Breast epithelium (tissue), 3 donors: ENCODE data around the gene PAPPA.

Experiments used
- POLR2AphosphoS5 ChIP-seq, 3 donors: sonication (generic); formaldehyde crosslinking; IDR thresholded peaks; one replicate each; pipeline ENCODE4 v1.6.1; 2017; ENCODE audit warnings: antibody characterized with exemption in 3 of 3
- TF ChIP-seq, protein P1 (sequence below), 3 donors: fragments of 450-650 bp; IDR thresholded peaks; one replicate each; pipeline ENCODE4 v1.5.1; 2016 to 2017; ENCODE audit warnings: antibody characterized with exemption in 3 of 3, mild to moderate bottlenecking in 3 of 3, moderate library complexity in 3 of 3

DNA sequence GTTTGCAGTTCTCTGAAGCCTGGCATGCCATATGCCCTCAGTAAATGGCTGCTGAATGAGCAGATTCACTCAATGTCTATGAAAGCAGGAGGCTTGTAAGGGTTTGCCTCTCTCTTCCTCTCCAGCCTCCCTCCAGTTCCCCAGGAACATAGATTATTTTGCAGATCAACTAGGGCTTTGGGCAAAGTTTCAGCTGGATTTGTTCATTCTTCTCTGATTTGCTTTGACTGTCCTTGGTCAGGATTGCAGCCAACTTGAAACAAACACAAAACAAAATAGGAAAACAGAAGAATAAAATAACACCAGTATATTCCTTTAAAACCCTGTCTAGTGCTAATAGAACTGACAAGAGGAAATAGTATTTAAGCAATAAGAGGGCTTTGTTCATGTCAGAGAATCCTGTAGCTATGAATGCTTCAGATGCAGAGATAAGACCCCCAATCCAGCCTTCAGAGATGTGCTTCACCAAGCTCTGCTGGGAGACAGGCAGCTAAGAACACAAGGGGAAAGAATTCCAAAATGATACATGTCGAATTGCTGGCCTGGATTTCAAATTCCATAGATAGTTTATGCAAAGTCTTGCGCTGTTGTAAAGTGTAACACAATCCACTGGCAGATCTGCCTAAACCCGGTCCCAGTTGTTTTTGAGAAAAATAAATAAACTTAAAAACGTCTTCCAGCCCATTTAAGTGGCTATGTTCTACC, 174.3 kb downstream of the PAPPA start:
- TF ChIP-seq, protein P1, sequence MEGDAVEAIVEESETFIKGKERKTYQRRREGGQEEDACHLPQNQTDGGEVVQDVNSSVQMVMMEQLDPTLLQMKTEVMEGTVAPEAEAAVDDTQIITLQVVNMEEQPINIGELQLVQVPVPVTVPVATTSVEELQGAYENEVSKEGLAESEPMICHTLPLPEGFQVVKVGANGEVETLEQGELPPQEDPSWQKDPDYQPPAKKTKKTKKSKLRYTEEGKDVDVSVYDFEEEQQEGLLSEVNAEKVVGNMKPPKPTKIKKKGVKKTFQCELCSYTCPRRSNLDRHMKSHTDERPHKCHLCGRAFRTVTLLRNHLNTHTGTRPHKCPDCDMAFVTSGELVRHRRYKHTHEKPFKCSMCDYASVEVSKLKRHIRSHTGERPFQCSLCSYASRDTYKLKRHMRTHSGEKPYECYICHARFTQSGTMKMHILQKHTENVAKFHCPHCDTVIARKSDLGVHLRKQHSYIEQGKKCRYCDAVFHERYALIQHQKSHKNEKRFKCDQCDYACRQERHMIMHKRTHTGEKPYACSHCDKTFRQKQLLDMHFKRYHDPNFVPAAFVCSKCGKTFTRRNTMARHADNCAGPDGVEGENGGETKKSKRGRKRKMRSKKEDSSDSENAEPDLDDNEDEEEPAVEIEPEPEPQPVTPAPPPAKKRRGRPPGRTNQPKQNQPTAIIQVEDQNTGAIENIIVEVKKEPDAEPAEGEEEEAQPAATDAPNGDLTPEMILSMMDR (IDR thresholded peaks at IDR 0.05), result no peak
- no peak for TF ChIP-seq POLR2AphosphoS5 (IDR thresholded peaks at IDR 0.05)
